CD14-positive monocyte (primary cell): ENCODE measurements around the gene TPCN1. TPM values are rescaled to one million over a fixed set of nuclear protein-coding genes. Genes with fewer than 3 reads are reported as not detected.

Experiments used
- DNase-seq, 3 donors: peaks; one replicate each; pipeline ENCODE4 v3.0.0-alpha.2; 2011 to 2022
- H2AFZ ChIP-seq: 2 replicates; pipeline ENCODE4 v1.6.0; 2012; ENCODE audit warnings: mild to moderate bottlenecking, low read depth, low read length, inconsistent platforms; ENCODE audit not compliant: insufficient read depth, poor library complexity, severe bottlenecking
- H3K27ac ChIP-seq, 2 donors: 1 replicate in 1 of 2; 2 replicates in 1 of 2; pipeline ENCODE4 v1.5.1; 2012 to 2013; ENCODE audit warnings: low read length in 2 of 2, control low read depth in 1 of 2, inconsistent platforms in 1 of 2, low read depth in 1 of 2, mild to moderate bottlenecking in 1 of 2
- H3K27me3 ChIP-seq, 2 donors: one replicate each; pipeline versions ENCODE4 v1.6.0 to v1.6.1; 2011 to 2013; ENCODE audit warnings: low read length in 2 of 2; ENCODE audit not compliant: control insufficient read depth in 2 of 2, insufficient read depth in 2 of 2
- H3K36me3 ChIP-seq, 2 donors: replicated peaks in 1 of 2; 1 replicate in 1 of 2; 2 replicates in 1 of 2; pipeline versions ENCODE4 v1.5.1 to v1.6.1; 2012 to 2013; ENCODE audit warnings: low read length in 2 of 2, control low read depth in 1 of 2, inconsistent platforms in 1 of 2, mild to moderate bottlenecking in 1 of 2; ENCODE audit not compliant: insufficient read depth in 2 of 2, control insufficient read depth in 1 of 2
- H3K4me1 ChIP-seq, 2 donors: 1 replicate in 1 of 2; 2 replicates in 1 of 2; pipeline versions ENCODE4 v1.5.1 to v1.6.1; 2012 to 2013; ENCODE audit warnings: low read length in 2 of 2, control low read depth in 1 of 2, inconsistent platforms in 1 of 2, mild to moderate bottlenecking in 1 of 2, moderate library complexity in 1 of 2; ENCODE audit not compliant: insufficient read depth in 2 of 2, control insufficient read depth in 1 of 2
- H3K4me2 ChIP-seq: replicated peaks from 2 replicates; pipeline ENCODE3; 2012; ENCODE audit warnings: low read length, moderate library complexity, mild to moderate bottlenecking; ENCODE audit not compliant: poor library complexity, severe bottlenecking; ENCODE audit errors: extremely low read depth
- H3K4me3 ChIP-seq, 3 experiments: fragments of 200-600 bp in 1 of 3; sonication (generic) in 1 of 3; replicated peaks in 1 of 3; 1 replicate in 2 of 3; 2 replicates in 1 of 3; pipeline ENCODE4 v1.5.1; 2011 to 2013; ENCODE audit warnings: low read length in 3 of 3, mild to moderate bottlenecking in 3 of 3, control low read depth in 2 of 3, low read depth in 2 of 3, inconsistent platforms in 1 of 3, moderate library complexity in 1 of 3
- H3K79me2 ChIP-seq: 2 replicates; pipeline ENCODE4 v1.6.0; 2012; ENCODE audit warnings: mild to moderate bottlenecking, control low read depth, inconsistent platforms, low read length, moderate library complexity; ENCODE audit not compliant: insufficient read depth
- H3K9ac ChIP-seq: 2 replicates; pipeline ENCODE4 v1.6.0; 2017; ENCODE audit warnings: low read length, mild to moderate bottlenecking; ENCODE audit not compliant: insufficient read depth, poor library complexity, severe bottlenecking
- H3K9me3 ChIP-seq, 2 donors: replicated peaks in 1 of 2; 1 replicate in 1 of 2; 2 replicates in 1 of 2; pipeline versions ENCODE4 v1.5.1 to v1.6.1; 2012 to 2013; ENCODE audit warnings: low read length in 2 of 2, control low read depth in 1 of 2; ENCODE audit not compliant: control insufficient read depth in 1 of 2, insufficient read depth in 1 of 2
- H4K20me1 ChIP-seq: 2 replicates; pipeline ENCODE4 v1.6.0; 2012; ENCODE audit warnings: mild to moderate bottlenecking, low read length, control low read depth, moderate library complexity; ENCODE audit not compliant: insufficient read depth
- H3K27ac Mint-ChIP-seq, 7 donors: one replicate each; pipeline ENCODE4 v1.8.0; 2020; ENCODE audit warnings: mild to moderate bottlenecking in 7 of 7, mixed read lengths in 7 of 7, moderate library complexity in 6 of 7, inconsistent platforms in 2 of 7
- H3K27me3 Mint-ChIP-seq, 3 donors: one replicate each; pipeline ENCODE4 v1.8.0; 2021 to 2022; ENCODE audit warnings: low read depth in 3 of 3, mild to moderate bottlenecking in 3 of 3, mixed read lengths in 3 of 3, moderate library complexity in 3 of 3, inconsistent platforms in 1 of 3
- H3K36me3 Mint-ChIP-seq, 2 donors: one replicate each; pipeline ENCODE4 v1.8.0; 2020; ENCODE audit warnings: mixed read lengths in 2 of 2, inconsistent platforms in 1 of 2, mild to moderate bottlenecking in 1 of 2
- H3K4me1 Mint-ChIP-seq: one replicate; pipeline ENCODE4 v1.8.0; 2020; ENCODE audit warnings: mild to moderate bottlenecking, mixed read lengths
- H3K4me3 Mint-ChIP-seq, 2 donors: one replicate each; pipeline ENCODE4 v1.8.0; 2020; ENCODE audit warnings: mild to moderate bottlenecking in 2 of 2, mixed read lengths in 2 of 2, moderate library complexity in 1 of 2
- H3K9me3 Mint-ChIP-seq, 7 donors: one replicate each; pipeline ENCODE4 v1.8.0; 2020 to 2022; ENCODE audit warnings: mixed read lengths in 7 of 7, mild to moderate bottlenecking in 6 of 7, moderate library complexity in 6 of 7, inconsistent platforms in 2 of 7
- WGBS: methylation state at CpG from one replicate; pipeline ENCODE4 v1.1.5; 2013; ENCODE audit warnings: missing lambda C conversion rate; ENCODE audit not compliant: insufficient coverage; 5-methylcytosine and 5-hydroxymethylcytosine counted together
- intact Hi-C, 2 donors: fragments of 100-400 bp; cut with micrococcal nuclease; formaldehyde crosslinking; loops; one replicate each; pipeline versions ENCODE4 v1.15.0 to v1.15.1; 2023
- polyA plus RNA-seq, 3 donors: library from polyadenylated mRNA; depleted of rRNA in 1 of 3; unstranded in 2 of 3; stranded (reverse) in 1 of 3; fragments of 300-500 nt in 2 of 3; fragments of >200 nt in 1 of 3; fragmentation: Illumina TruSeq in 2 of 3; gene quantifications; 1 replicate in 2 of 3; 2 replicates in 1 of 3; pipeline ENCODE4 v1.2.3, GENCODE V29; 2012 to 2021
- TF ChIP-seq, protein P1 (sequence below): fragments of 200-600 bp; IDR thresholded peaks from one replicate; pipeline ENCODE4 v1.8.0; 2022; ENCODE audit warnings: antibody characterized with exemption, mild to moderate bottlenecking

TPCN1 gene
- polyA plus RNA-seq, 3 donors, result 20.4 to 110 (median 34.9) TPM

DNA sequence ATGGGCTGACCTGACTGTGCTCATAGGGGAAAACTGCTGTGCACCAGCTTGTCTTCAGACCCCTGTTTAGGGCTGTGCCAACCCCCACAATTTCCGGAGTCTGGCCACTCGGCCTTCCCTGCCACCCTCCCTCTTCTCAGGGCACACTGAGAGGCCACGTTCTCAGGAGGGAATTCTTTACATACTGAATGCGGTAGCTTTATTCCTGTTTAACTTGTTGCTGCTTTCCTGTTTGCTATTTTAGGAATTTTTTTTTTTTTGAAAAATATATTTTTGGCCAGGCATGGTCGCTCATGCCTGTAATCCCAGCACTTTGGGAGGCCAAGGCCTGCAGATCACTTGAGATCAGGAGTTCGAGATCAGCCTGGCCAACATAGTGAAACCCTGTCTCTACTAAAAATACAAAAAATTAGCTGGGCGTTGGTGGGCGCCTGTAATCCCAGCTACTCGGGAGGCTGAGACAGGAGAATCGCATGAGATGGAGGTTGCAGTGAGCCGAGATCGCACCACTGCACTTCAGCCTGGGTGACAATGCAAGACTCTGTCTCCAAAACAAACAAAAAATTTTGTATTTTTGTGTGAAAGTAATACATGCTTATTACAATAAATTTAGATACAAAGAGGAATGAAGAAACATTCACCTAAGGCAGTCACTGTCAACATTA is 39.5 kb downstream of the TPCN1 start:
- H3K9ac ChIP-seq, result no peak overlapping the region
- DNase-seq, result no peak
- H3K4me2 ChIP-seq, result no peak overlapping the region
- Mint-ChIP-seq H3K36me3 (peaks cover 27 to 66% of the 10 kb centered on the region in 2 donors), H3K27me3 (no peaks in the 10 kb centered on the region), H3K4me1 (peaks cover 44% of the 10 kb centered on the region), H3K27ac (peak overlapping the region in 4 of 7 donors; percentile 20 to 84 (median 54)), H3K9me3 (no peaks in the 10 kb centered on the region), H3K4me3 (no peak overlapping the region)
- H3K36me3 ChIP-seq, result peaks cover 17 to 50% of the 10 kb centered on the region in 2 donors
- intact Hi-C loops, result no loop called here
- H3K9me3 ChIP-seq, result no peaks in the 10 kb centered on the region
- H3K27ac ChIP-seq, result peak overlapping the region in 1 of 2 donors; percentile 38
- H2AFZ ChIP-seq, result no peak overlapping the region
- no peak overlapping the region for H3K4me3 ChIP-seq
- TF ChIP-seq, protein P1, sequence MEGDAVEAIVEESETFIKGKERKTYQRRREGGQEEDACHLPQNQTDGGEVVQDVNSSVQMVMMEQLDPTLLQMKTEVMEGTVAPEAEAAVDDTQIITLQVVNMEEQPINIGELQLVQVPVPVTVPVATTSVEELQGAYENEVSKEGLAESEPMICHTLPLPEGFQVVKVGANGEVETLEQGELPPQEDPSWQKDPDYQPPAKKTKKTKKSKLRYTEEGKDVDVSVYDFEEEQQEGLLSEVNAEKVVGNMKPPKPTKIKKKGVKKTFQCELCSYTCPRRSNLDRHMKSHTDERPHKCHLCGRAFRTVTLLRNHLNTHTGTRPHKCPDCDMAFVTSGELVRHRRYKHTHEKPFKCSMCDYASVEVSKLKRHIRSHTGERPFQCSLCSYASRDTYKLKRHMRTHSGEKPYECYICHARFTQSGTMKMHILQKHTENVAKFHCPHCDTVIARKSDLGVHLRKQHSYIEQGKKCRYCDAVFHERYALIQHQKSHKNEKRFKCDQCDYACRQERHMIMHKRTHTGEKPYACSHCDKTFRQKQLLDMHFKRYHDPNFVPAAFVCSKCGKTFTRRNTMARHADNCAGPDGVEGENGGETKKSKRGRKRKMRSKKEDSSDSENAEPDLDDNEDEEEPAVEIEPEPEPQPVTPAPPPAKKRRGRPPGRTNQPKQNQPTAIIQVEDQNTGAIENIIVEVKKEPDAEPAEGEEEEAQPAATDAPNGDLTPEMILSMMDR, result no peak
- H3K4me1 ChIP-seq, result peaks cover 36 to 38% of the 10 kb centered on the region in 2 donors
- no peaks in the 10 kb centered on the region for H3K27me3 ChIP-seq
- WGBS, result 59% methylated on average over 6 of the region's 12 CpGs
- peaks cover 15% of the 10 kb centered on the region for H3K79me2 ChIP-seq
- H4K20me1 ChIP-seq, result peaks cover 4% of the 10 kb centered on the region

DNA sequence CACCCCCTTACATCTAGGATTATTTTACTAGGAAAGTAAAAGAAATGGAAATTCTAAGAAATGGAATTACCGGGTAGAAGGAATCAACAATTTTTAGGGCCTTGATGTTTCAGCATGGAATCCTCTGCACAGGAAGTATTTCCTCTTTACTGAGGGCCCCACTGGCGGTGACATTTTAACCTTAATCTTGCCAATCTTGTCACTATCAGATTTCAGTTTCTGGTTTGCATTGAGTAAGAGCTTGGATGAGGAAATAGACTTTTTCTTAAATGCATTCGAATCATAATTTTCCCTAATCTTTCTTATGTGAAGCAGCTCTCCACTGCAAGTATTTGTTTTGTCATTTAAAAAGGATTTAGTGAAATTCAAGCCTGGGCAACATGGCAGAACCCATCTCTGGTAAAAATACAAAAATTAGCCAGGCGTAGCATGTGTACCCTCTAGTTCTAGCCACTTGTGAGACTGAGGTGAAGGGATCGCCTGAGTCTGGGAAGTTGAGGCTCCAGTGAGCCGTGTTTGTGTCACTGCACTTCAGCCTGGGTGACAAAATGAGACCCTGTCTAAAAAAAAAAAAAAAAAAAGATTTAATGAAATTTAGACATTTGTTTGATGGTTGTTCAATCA is 40.7 kb downstream of the TPCN1 start:
- no peaks in the 10 kb centered on the region for H3K9me3 ChIP-seq
- peaks cover 14% of the 10 kb centered on the region for H3K79me2 ChIP-seq
- H3K4me2 ChIP-seq, result peak overlapping the region; percentile 54
- H3K4me3 ChIP-seq, result peak overlapping the region in 1 of 3 experiments; percentile 32
- WGBS, result 71% methylated on average over 2 of the region's 6 CpGs
- peaks cover 29 to 55% of the 10 kb centered on the region in 2 donors for H3K36me3 ChIP-seq
- no peak overlapping the region for H2AFZ ChIP-seq
- H3K27ac Mint-ChIP-seq, result peak overlapping the region; percentile 59 to 85 (median 78)
- peaks cover 37 to 69% of the 10 kb centered on the region in 2 donors for H3K36me3 Mint-ChIP-seq
- TF ChIP-seq, protein P1, result no peak
- H3K4me3 Mint-ChIP-seq, result no peak overlapping the region
- peaks cover 4% of the 10 kb centered on the region for H4K20me1 ChIP-seq
- no peaks in the 10 kb centered on the region for H3K9me3 Mint-ChIP-seq
- peaks cover 36 to 38% of the 10 kb centered on the region in 2 donors for H3K4me1 ChIP-seq
- H3K4me1 Mint-ChIP-seq, result peaks cover 44% of the 10 kb centered on the region
- H3K27ac ChIP-seq, result peak overlapping the region; percentile 59 to 77
- intact Hi-C loops, result no loop called here
- H3K27me3 ChIP-seq, result no peaks in the 10 kb centered on the region
- H3K9ac ChIP-seq, result no peak overlapping the region
- DNase-seq, result peak; percentile 54 to 70 (median 68)
- no peaks in the 10 kb centered on the region for H3K27me3 Mint-ChIP-seq
